ENCODE measurements around the gene FUT1.

FUT1 gene

DNA sequence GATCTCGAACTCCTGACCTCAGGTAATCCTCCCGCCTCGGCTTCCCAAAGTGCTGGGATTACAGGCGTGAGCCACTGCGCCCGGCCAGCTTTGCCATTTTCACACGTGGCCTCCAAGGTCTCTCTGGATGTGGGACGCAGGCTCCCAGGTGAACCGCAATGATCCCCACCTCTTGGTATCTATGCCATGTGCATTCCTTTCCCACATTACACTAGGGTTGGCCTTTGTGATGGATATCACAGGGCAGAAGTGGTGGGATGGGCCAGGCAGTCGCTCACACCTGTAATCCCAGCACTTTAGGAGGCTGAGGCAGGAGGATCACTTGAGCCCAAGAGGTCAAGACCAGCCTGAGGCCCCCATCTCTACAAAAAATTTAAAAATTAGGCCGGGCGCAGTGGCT, 25.3 kb upstream of the FUT1 start:
- Histone ChIP-seq H3F3A (ENCODE audit: low read depth) (no peaks in the 10 kb centered on the region), H3K9me3 (ENCODE audit: insufficient read depth, low read depth, low read length) (no peaks in the 10 kb centered on the region), H2AFZ (ENCODE audit: low read length) (no peak overlapping the region), H3K9me2 (replicated peaks; ENCODE audit: low read depth, low read length) (no peaks in the 10 kb centered on the region), H3K4me2 (ENCODE audit: low read depth, low read length, poor library complexity, severe bottlenecking) (no peak overlapping the region), H3K9ac (ENCODE audit: low read depth, low read length, poor library complexity, severe bottlenecking) (no peak overlapping the region), H3K4me3 (ENCODE audit: low read length, poor library complexity, severe bottlenecking) (no peak overlapping the region), H3K4me1 (ENCODE audit: insufficient read depth, low read length, poor library complexity, severe bottlenecking) (no peaks in the 10 kb centered on the region), H3K27me3 (ENCODE audit: insufficient read depth, low read length, poor library complexity, severe bottlenecking) (no peaks in the 10 kb centered on the region), H4K20me1 (ENCODE audit: insufficient read depth, low read length, poor library complexity, severe bottlenecking) (no peaks in the 10 kb centered on the region), H3K36me3 (ENCODE audit: insufficient read depth, low read length) (no peaks in the 10 kb centered on the region), H3K79me2 (ENCODE audit: insufficient read depth, low read length) (no peaks in the 10 kb centered on the region)
- TF ChIP-seq EZH2phosphoT487 (IDR thresholded peaks at IDR 0.05; ENCODE audit: borderline replicate concordance), result no peak
- TF ChIP-seq, protein P1, sequence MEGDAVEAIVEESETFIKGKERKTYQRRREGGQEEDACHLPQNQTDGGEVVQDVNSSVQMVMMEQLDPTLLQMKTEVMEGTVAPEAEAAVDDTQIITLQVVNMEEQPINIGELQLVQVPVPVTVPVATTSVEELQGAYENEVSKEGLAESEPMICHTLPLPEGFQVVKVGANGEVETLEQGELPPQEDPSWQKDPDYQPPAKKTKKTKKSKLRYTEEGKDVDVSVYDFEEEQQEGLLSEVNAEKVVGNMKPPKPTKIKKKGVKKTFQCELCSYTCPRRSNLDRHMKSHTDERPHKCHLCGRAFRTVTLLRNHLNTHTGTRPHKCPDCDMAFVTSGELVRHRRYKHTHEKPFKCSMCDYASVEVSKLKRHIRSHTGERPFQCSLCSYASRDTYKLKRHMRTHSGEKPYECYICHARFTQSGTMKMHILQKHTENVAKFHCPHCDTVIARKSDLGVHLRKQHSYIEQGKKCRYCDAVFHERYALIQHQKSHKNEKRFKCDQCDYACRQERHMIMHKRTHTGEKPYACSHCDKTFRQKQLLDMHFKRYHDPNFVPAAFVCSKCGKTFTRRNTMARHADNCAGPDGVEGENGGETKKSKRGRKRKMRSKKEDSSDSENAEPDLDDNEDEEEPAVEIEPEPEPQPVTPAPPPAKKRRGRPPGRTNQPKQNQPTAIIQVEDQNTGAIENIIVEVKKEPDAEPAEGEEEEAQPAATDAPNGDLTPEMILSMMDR (conservative IDR thresholded peaks at IDR 0.05; ENCODE audit: low read length), result no peak

DNA sequence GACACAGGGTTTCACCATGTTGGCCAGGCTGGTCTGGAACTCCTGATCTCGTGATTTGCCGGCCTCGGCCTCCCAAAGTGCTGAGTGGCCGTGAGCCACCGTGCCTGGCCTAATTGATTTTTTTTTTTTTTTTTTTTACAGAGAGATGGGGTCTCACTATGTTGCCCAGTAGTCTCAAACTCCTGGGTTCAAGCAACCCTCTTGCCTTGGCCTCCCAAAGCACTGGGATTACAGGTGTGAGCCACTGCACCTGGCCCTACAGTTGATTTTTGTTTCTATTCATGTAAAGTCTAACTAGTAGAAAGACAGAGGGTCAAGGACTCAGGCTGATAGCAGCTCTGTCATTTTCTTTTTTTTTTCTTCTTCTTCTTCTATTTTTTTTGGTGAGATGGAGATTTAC, 24.7 kb upstream of the FUT1 start:
- H3F3A ChIP-seq (ENCODE audit: low read depth), result no peaks in the 10 kb centered on the region
- H3K4me2 ChIP-seq (ENCODE audit: low read depth, low read length, poor library complexity, severe bottlenecking), result no peak overlapping the region
- TF ChIP-seq, protein P1 (conservative IDR thresholded peaks at IDR 0.05; ENCODE audit: low read length), result no peak
- no peak for TF ChIP-seq EZH2phosphoT487 (IDR thresholded peaks at IDR 0.05; ENCODE audit: borderline replicate concordance)
- H3K9me2 ChIP-seq (replicated peaks; ENCODE audit: low read depth, low read length), result no peaks in the 10 kb centered on the region
- no peaks in the 10 kb centered on the region for H4K20me1 ChIP-seq (ENCODE audit: insufficient read depth, low read length, poor library complexity, severe bottlenecking)
- no peak overlapping the region for H3K4me3 ChIP-seq (ENCODE audit: low read length, poor library complexity, severe bottlenecking)
- H2AFZ ChIP-seq (ENCODE audit: low read length), result no peak overlapping the region
- H3K27me3 ChIP-seq (ENCODE audit: insufficient read depth, low read length, poor library complexity, severe bottlenecking), result no peaks in the 10 kb centered on the region
- no peaks in the 10 kb centered on the region for H3K79me2 ChIP-seq (ENCODE audit: insufficient read depth, low read length)
- H3K9me3 ChIP-seq (ENCODE audit: insufficient read depth, low read depth, low read length), result no peaks in the 10 kb centered on the region
- no peaks in the 10 kb centered on the region for H3K36me3 ChIP-seq (ENCODE audit: insufficient read depth, low read length)
- no peak overlapping the region for H3K9ac ChIP-seq (ENCODE audit: low read depth, low read length, poor library complexity, severe bottlenecking)
- H3K4me1 ChIP-seq (ENCODE audit: insufficient read depth, low read length, poor library complexity, severe bottlenecking), result no peaks in the 10 kb centered on the region

DNA sequence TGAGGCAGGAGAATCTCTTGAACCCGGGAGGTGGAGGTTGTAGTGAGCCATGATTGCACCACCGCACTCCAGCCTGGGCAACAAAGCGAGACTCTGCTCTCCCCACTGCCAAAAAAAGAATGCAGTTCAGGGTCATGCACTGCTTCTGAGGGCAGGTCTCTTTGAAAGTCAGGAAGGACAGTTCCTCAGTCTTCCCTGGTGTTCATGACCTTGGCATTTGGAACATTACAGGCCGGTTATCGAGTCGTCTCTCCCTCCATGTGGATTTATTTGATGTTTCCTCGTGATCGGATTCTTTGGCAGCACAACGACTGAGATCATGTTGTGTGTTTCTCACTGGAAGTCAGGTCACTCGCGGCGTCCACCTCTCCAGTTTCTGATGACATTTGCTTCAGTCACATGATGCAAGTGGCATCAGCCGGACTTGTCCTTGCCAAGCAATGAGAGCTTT, 20.1 kb upstream of the FUT1 start:
- no peaks in the 10 kb centered on the region for H3K79me2 ChIP-seq (ENCODE audit: insufficient read depth, low read length)
- no peaks in the 10 kb centered on the region for H3K27me3 ChIP-seq (ENCODE audit: insufficient read depth, low read length, poor library complexity, severe bottlenecking)
- H3F3A ChIP-seq (ENCODE audit: low read depth), result no peaks in the 10 kb centered on the region
- no peaks in the 10 kb centered on the region for H3K9me2 ChIP-seq (replicated peaks; ENCODE audit: low read depth, low read length)
- H3K4me2 ChIP-seq (ENCODE audit: low read depth, low read length, poor library complexity, severe bottlenecking), result no peak overlapping the region
- no peak overlapping the region for H2AFZ ChIP-seq (ENCODE audit: low read length)
- H3K4me3 ChIP-seq (ENCODE audit: low read length, poor library complexity, severe bottlenecking), result no peak overlapping the region
- H4K20me1 ChIP-seq (ENCODE audit: insufficient read depth, low read length, poor library complexity, severe bottlenecking), result no peaks in the 10 kb centered on the region
- H3K36me3 ChIP-seq (ENCODE audit: insufficient read depth, low read length), result no peaks in the 10 kb centered on the region
- no peaks in the 10 kb centered on the region for H3K9me3 ChIP-seq (ENCODE audit: insufficient read depth, low read depth, low read length)
- TF ChIP-seq, protein P1 (conservative IDR thresholded peaks at IDR 0.05; ENCODE audit: low read length), result no peak
- TF ChIP-seq EZH2phosphoT487 (IDR thresholded peaks at IDR 0.05; ENCODE audit: borderline replicate concordance), result no peak
- no peak overlapping the region for H3K9ac ChIP-seq (ENCODE audit: low read depth, low read length, poor library complexity, severe bottlenecking)
- H3K4me1 ChIP-seq (ENCODE audit: insufficient read depth, low read length, poor library complexity, severe bottlenecking), result no peaks in the 10 kb centered on the region

All from Loucy (cell line).